HG03354 (cell line): ENCODE results near the gene USP27X.
A peak's percentile ranks its signal among the peaks of the same experiment; 100 is the strongest.

Experiments used
- ATAC-seq: cut with Tn5 transposase; IDR thresholded peaks from one replicate; pipeline ENCODE4 v1.9.1; 2021; ENCODE audit warnings: mild to moderate bottlenecking; ENCODE audit not compliant: unreplicated experiment, poor library complexity, severe bottlenecking

The USP27X gene

GRCh38 chrX:49879656-49880277 is 483 bp downstream of the USP27X start:
- ATAC-seq: peak; percentile 1

GRCh38 chrX:49880668-49881067 is 1.4 kb downstream of the USP27X start:
- no peak for ATAC-seq

DNA sequence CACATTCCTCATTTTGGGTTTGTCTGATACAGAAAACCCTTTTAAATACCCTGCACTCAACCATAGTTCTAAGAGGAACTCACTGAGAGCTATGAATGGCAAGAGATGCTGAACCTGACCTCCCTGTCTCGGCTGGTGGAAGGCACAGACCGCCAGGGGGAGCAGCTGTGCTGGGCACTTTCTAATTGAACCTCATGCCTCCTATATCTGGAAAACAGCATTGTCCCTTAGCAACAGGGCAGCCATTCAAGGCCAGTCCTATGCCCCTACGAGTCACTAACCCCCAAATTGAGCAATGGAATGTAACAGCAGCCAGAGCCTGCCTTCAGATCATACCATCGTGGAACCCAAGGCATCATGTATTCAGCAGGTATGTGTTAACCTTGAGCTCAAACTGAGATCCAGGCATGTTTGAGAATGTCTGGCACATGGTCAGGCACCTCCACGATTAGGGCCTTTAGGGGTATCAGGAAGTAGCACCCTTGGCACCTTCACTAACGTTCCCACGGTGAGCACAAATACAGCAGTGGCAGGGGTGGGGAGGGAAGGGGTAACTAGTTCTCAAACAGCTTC is 5.1 kb downstream of the USP27X start:
- ATAC-seq: peak; percentile 67

DNA sequence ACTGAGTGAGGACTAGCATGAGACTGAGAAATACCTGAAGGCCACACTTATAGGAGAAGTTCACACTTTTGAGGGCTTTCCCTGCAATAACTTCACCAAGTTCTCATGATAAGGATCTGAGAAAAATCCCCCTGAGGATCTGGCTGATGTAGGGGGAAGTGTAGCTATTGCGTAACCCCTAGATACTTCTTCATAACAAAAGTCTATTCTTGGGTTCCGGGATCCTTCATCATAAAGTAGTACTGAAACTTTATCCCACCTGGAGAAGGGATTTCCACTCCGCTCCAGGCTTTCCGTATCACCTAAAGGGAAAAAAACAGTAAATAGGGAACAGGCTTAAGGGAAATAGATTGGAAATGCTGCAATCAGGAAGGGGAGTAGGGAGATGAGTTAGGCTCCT is 13.3 kb downstream of the USP27X start:
- ATAC-seq: no peak

DNA sequence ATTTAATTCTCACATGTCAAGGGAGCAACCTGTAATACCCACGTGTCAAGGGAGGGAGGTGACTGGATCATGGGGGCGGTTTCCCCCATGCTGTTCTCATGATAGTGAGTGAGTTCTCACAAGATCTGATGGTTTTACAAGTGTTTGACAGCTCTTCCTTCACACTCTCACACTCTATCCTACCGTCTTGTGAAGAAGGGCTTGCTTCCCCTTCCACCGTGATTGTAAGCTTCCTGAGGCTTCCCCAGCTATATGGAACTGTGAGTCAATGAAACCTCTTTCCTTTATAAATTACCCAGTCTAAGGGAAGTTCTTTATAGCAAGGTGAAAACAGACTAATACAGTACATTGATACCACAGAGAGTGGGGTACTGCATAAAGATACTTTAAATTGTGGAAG is 17.7 kb downstream of the USP27X start:
- ATAC-seq: no peak

- no peak for ATAC-seq
These were observed 21.8 kb downstream of the USP27X start for GRCh38 chrX:49901048-49901447.

- ATAC-seq: no peak
These were observed 31.1 kb downstream of the USP27X start for GRCh38 chrX:49910344-49910743.

- no peak for ATAC-seq
These were observed 32.8 kb downstream of the USP27X start for GRCh38 chrX:49912086-49912485.

GRCh38 chrX:49912861-49913260 is 33.6 kb downstream of the USP27X start:
- ATAC-seq: no peak

DNA sequence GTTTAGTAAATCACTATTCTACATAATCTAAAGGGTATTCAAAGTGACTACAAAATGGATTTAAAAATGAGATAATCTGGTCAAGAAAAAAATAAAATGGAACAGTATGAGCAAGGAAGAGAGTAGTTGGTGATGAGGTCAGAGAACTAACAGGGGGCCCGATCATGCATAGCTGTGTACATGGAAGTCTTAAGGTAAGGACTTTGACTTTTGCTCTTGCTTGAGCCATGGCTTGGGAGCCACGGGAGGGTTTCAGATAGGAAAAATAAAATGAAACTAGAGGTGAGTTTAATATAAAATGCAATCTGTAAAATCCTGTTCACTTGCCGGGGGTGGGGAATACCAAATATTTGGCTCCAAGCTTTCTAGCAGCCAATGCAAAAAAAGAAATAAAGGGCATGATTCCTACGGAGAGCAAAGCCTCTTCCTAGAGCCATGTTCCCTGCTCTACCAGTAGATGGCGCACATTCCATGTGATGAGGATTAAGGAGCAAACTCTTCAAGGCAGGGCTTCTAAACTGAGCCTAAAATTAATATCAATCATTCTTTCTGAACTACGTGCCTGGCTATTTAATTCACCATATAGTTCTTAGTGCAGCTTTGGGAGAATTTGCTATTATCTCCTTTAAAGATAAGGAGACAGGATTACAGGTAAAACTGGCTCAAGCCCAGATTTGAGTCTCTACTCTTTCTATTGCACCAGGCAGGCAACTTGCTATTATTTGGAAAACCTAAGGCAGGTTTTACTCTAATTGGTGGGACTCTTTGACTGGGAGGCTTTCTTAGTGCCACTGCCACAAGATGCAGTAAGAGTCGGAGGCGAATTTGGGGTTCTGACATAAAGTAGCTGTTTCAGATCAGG is 36.3 kb downstream of the USP27X start:
- peak; percentile 86 for ATAC-seq

- no peak for ATAC-seq
These were observed 40.3 kb downstream of the USP27X start for GRCh38 chrX:49919617-49920016.

DNA sequence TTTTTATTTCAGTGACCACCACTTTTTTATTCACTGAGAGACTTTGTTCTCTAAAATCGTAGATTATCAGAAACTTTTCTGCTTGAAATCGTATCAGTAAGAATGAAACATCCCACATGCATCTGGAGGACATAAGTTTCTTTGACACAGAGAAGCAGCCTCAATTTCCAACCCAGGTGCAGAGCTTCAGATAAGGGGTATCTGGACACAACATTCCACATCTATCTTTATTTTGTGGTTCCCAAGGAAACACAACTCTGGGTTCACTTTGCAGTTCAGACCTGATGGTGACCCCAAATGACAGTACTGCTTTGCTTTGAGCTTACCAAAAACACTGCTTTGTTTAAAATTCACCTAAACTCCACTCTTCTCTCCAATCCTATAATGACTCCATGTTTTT is 41.8 kb downstream of the USP27X start:
- no peak for ATAC-seq

DNA sequence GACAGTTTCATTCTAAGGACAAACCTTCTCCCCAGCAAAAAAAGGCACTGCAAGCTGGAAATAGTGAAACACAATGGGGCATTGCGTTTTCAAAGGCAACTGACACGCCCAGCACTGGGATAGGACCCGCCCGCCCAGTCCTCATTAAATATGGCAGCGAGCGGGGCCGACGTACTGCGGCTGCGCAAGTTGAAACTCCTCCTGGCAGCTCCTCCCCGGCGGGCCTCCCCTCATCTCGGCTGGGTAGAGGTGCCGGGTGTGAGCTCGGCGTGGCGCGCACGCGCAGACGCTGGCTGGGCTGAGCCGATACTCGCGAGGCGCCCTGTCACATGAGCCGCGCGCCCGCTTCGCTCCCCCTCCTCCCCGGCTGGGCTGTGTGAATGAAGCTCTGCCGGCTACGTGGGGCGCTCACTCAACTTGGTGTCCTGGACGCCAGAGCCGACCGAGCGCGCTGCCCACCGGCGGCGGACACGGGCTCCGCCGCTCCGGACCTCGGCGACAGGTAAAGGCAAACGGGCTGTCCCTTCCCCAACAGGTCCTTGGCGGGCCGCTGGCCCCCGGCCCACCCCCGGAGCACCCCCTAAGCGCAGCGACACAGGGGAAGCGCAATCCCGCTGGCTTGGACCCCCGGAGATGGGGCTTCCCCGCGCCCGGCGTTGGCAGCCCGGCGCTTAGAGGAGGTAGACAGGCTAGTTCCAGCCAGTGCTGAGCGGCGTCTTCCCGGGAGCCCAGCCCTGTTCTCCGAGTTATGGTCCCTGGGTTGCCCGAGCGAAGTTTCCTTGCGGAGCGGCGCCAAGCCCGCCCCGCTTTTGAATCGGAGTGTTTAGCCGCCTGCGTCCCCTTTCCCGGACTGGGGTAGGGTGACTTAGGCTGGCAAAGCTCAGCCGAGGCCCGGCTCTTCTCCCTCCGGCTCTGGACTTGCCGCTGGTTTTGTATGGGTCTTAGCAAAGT is 43.3 kb downstream of the USP27X start, which contains the start of gene CLCN5:
Gene CLCN5 (plus strand): TSS at position 306 of the 951 bp plus-strand sequence. CDS start 2,703 bp downstream, outside the sequence.
- peak; percentile 97 for ATAC-seq

DNA sequence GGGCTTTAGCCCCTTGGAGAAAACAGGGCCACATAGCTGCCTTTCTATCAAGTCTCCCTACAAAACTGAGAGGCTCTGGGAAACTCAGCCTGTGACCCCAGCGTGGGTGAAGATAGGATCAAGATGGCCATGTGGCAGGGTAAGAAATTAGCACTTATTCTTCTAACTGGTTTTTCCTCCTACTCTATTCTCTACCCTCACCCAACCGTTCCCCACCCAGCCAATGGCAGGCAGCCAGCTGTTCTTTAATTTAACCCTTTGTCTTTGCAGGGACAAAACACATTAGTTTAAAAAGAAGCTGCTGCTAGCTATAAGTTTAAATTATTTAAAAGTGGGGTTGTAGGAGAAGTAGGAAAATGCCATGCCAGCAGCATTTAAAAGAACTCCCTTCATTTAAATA is 45.9 kb downstream of the USP27X start:
- ATAC-seq: no peak

DNA sequence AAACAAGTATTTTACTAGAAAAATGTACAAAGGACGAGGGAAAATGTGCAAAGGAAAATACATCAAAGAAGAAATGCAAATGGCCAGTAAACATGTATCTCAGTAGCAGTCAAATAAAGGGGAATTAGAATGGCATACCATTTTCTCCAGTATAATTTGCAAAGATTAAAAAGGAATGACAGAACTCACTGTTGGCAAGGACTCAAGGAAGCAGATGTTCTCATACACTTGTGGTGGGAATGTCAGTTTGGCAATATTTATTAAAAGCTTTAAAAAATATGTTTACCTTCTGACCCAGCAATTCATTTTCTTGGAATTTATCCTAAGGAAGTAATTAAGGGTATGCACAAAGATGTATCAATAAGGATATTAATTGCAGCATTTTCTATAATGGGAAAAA is 50.8 kb downstream of the USP27X start:
- ATAC-seq: no peak
